Brain microvascular endothelial cell (primary cell): Measurements from ENCODE around the gene PIGU.

Experiments
- DNase-seq: peaks from one replicate; pipeline ENCODE4 v3.0.0-alpha.2; 2020
- H3K27ac ChIP-seq: fragments of 250-450 bp; sonication (Bioruptor Pico); 2 replicates; pipeline ENCODE4 v1.5.1; 2020; ENCODE audit warnings: mild to moderate bottlenecking, moderate library complexity
- H3K27me3 ChIP-seq: fragments of 250-450 bp; sonication (Bioruptor Pico); replicated peaks from 2 replicates; pipeline ENCODE4 v1.5.1; 2020; ENCODE audit warnings: mild to moderate bottlenecking
- H3K36me3 ChIP-seq: fragments of 250-450 bp; sonication (Bioruptor Pico); replicated peaks from 2 replicates; pipeline ENCODE4 v1.5.1; 2020; ENCODE audit warnings: mild to moderate bottlenecking
- H3K4me3 ChIP-seq: 2 replicates; pipeline ENCODE4 v1.5.1; 2011; ENCODE audit warnings: low read depth, mild to moderate bottlenecking, control low read depth, low read length, moderate library complexity
- in situ Hi-C: cut with HindIII; loops from 2 replicates; pipeline ENCODE4 v1.10.0; 2017; ENCODE audit warnings: low sequenced_read_pairs, low pct_ligation_motif_present
- TF ChIP-seq, protein P1 (sequence below): IDR thresholded peaks from 2 replicates; pipeline ENCODE4 v1.5.1; 2011; ENCODE audit warnings: low read depth, mild to moderate bottlenecking, moderate library complexity, low read length, control low read depth, inconsistent platforms; ENCODE audit errors: missing control alignments

Gene PIGU

DNA sequence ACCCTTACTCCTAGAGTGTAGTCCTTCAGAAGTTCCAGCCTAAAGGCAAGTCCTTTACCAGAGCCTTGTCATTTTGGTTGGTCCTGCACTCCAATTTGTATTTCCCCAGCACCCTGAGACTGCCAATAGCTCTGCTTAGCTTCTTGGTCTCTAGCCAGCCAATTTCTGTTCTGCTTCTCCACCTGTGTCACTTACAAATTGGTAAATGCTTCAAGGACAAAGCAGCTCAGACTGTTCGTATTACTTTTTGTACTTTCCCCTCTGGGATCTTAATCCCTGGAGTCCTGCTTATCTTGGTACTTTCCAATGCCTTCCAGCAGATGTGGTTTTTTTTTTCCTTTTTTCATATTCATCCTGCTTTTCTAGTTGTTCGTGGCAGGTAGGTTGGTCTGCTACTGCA lies 25.7 kb downstream of the PIGU start:
- no peak for DNase-seq
- in situ Hi-C loops, result no loop called here
- TF ChIP-seq, protein P1, sequence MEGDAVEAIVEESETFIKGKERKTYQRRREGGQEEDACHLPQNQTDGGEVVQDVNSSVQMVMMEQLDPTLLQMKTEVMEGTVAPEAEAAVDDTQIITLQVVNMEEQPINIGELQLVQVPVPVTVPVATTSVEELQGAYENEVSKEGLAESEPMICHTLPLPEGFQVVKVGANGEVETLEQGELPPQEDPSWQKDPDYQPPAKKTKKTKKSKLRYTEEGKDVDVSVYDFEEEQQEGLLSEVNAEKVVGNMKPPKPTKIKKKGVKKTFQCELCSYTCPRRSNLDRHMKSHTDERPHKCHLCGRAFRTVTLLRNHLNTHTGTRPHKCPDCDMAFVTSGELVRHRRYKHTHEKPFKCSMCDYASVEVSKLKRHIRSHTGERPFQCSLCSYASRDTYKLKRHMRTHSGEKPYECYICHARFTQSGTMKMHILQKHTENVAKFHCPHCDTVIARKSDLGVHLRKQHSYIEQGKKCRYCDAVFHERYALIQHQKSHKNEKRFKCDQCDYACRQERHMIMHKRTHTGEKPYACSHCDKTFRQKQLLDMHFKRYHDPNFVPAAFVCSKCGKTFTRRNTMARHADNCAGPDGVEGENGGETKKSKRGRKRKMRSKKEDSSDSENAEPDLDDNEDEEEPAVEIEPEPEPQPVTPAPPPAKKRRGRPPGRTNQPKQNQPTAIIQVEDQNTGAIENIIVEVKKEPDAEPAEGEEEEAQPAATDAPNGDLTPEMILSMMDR, result no peak
- no peak overlapping the region for H3K4me3 ChIP-seq
- no peaks in the 10 kb centered on the region for H3K27me3 ChIP-seq
- H3K36me3 ChIP-seq, result no peaks in the 10 kb centered on the region
- no peak overlapping the region for H3K27ac ChIP-seq

DNA sequence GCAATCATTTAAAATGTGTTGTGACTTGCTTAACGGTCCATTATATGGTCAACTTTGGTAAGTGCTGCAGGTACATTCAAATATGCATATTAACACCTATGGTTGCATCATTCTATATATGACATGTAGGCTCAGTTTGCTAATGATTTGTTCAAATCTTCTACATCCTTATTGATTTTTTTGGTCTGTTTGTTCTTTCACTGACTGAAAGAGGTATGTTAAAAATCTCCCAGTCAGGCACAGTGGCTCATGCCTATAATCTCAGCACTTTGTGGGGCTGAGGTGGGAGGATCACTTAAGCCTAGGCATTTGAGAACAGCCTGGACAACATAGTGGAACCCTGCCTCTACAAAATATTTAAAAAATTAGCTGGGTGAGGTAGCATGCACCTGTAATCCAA lies 29.2 kb downstream of the PIGU start:
- TF ChIP-seq, protein P1, result no peak
- H3K27me3 ChIP-seq, result no peaks in the 10 kb centered on the region
- no peak overlapping the region for H3K27ac ChIP-seq
- in situ Hi-C loops, result no loop called here
- DNase-seq, result no peak
- H3K4me3 ChIP-seq, result no peak overlapping the region
- H3K36me3 ChIP-seq, result no peaks in the 10 kb centered on the region

DNA sequence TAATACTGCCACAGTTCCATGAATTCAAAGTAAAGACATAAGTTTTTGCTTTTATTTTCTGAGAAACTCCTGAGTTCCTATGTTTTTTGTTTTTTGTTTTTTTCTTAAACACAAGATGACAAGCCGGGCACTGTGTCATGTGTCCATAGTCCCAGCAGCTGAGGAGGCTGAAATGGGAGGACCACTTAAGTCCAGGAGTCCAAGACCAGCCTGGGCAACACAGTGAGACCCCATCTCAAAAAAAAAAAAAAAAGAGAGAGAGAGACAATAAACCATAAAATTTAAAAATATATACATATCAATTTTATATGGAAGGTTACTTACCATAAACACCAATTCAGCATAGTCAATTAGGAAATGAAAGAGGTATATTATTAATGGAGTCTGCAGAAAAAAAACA lies 31.9 kb downstream of the PIGU start:
- no peak overlapping the region for H3K4me3 ChIP-seq
- in situ Hi-C loops, result no loop called here
- no peak for DNase-seq
- H3K27me3 ChIP-seq, result no peaks in the 10 kb centered on the region
- TF ChIP-seq, protein P1, result no peak
- no peaks in the 10 kb centered on the region for H3K36me3 ChIP-seq
- H3K27ac ChIP-seq, result no peak overlapping the region

DNA sequence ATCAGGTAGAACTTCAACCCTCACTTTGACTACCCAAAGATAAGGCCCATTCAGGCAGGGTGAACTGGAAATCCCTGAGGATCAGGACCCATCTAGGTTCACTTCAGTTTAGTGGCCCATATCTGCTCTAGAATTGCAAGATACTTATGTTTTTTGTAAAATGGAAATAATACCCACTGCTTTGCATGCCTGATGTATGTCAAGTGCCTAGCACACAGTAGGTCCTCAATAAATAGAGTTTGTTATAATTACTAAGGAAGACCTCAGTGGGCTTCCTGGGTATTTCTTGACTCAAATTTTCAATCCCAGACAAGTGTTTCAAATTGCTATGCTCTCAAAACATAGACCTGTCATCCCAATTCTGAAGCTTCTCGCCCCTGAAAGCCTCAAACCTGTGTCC lies 32.5 kb downstream of the PIGU start:
- DNase-seq, result no peak
- Histone ChIP-seq H3K36me3 (no peaks in the 10 kb centered on the region), H3K27ac (no peak overlapping the region), H3K27me3 (no peaks in the 10 kb centered on the region), H3K4me3 (no peak overlapping the region)
- TF ChIP-seq, protein P1, result no peak
- in situ Hi-C loops, result no loop called here

DNA sequence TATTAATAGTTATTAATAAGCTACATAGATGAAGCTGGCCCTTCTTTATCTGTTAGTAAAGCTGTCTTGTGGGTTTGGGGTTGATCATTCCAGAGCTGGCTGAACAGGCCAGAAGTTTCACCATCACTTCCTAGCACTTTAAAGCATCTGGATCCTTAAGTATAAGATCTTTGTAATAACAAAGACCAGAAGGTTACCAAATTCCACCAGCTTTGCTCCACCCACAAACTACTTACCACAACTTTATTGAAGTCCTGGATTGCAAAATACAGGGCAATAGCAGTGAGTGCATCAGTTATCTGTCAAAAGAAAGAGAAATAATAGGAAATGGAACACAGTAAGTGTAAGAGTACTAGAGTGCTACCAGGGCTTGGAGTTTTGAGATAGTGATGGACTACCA lies 33.0 kb downstream of the PIGU start:
- in situ Hi-C loops, result no loop called here
- no peaks in the 10 kb centered on the region for H3K27me3 ChIP-seq
- H3K36me3 ChIP-seq, result no peaks in the 10 kb centered on the region
- DNase-seq, result peak; percentile 65
- H3K4me3 ChIP-seq, result no peak overlapping the region
- TF ChIP-seq, protein P1, result no peak
- H3K27ac ChIP-seq, result no peak overlapping the region

DNA sequence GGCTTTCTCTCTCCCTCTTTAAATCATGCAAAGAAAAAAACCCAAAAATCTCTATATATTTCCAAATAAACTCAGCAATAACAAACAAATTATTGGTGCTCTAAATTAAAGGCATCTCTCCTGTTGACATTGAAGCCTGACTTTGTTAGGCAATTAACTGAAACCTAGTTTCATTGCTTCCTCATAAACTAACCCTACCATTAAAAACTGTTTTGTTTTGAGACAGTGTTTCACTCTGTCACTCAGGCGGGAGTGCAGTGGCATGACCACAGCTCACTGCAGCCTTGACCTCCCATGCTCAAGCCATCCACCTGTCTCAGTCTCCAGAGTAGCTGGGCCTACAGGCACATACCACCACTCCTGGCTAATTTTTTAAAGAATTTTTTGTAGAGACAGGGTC lies 34.9 kb downstream of the PIGU start:
- H3K27me3 ChIP-seq, result no peaks in the 10 kb centered on the region
- no peaks in the 10 kb centered on the region for H3K36me3 ChIP-seq
- TF ChIP-seq, protein P1, result no peak
- H3K27ac ChIP-seq, result no peak overlapping the region
- H3K4me3 ChIP-seq, result no peak overlapping the region
- no peak for DNase-seq
- in situ Hi-C loops, result no loop called here
